NB4 (cell line): ENCODE measurements around the gene MYLIP.

Experiments
- DNase-seq: peaks from one replicate; pipeline ENCODE4 v3.0.0; 2010; ENCODE audit warnings: low read depth
- H3K4me3 ChIP-seq: one replicate; pipeline ENCODE4 v1.5.1; 2011; ENCODE audit warnings: mild to moderate bottlenecking, low read depth, low read length, moderate library complexity
- MYC ChIP-seq: IDR thresholded peaks from 2 replicates; pipeline ENCODE4 v1.6.1; 2011; ENCODE audit warnings: low read depth, low read length
- POLR2A ChIP-seq: IDR thresholded peaks from 2 replicates; pipeline ENCODE4 v1.6.1; 2011; ENCODE audit warnings: mild to moderate bottlenecking; ENCODE audit not compliant: insufficient read length; ENCODE audit errors: extremely low read depth
- TF ChIP-seq, protein P1 (sequence below): IDR thresholded peaks from 2 replicates; pipeline ENCODE4 v1.6.1; 2011; ENCODE audit warnings: low read depth, low read length
- TF ChIP-seq, protein P2 (sequence below): IDR thresholded peaks from one replicate; pipeline ENCODE4 v1.5.1; 2012; ENCODE audit warnings: low read depth, low read length

MYLIP gene

DNA sequence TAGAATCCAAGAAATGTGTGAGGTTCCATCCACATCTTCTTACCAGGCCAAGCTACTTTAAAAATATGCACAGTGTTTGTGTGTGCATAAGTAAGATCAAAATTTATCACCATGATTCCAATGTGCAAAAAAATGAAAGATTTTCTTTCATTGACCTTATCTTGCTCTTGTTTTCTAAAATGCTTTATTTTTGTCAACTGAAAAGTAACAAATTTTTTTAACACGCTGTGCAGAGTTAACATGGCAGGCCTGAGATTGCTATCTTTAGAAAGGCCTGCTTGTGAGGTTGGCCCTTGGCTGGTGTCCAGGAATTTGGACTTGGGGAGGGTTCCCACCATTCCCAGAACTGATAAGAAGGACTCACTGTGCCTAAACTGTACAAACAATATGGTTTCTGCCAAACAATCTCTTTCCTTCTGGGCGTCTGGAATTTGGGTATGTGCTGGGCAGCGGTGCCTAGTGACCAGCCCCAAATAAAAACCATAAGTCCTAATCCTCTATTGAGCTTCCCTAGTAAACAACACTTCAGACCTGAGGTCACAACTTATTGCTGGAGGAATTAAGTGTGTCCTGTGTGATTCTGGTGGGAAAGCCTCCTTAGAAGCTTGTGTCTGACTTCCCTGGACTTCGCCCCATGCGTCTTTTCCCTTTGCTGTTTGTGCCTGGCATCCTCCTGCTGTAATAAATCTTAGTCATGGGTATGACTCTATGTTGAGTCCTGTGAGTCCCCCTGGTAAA, 19.8 kb upstream of the MYLIP start:
- DNase-seq, result no peak
- TF ChIP-seq POLR2A (no peak), MYC (no peak)
- TF ChIP-seq, protein P1, sequence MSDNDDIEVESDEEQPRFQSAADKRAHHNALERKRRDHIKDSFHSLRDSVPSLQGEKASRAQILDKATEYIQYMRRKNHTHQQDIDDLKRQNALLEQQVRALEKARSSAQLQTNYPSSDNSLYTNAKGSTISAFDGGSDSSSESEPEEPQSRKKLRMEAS, result no peak
- TF ChIP-seq, protein P2, sequence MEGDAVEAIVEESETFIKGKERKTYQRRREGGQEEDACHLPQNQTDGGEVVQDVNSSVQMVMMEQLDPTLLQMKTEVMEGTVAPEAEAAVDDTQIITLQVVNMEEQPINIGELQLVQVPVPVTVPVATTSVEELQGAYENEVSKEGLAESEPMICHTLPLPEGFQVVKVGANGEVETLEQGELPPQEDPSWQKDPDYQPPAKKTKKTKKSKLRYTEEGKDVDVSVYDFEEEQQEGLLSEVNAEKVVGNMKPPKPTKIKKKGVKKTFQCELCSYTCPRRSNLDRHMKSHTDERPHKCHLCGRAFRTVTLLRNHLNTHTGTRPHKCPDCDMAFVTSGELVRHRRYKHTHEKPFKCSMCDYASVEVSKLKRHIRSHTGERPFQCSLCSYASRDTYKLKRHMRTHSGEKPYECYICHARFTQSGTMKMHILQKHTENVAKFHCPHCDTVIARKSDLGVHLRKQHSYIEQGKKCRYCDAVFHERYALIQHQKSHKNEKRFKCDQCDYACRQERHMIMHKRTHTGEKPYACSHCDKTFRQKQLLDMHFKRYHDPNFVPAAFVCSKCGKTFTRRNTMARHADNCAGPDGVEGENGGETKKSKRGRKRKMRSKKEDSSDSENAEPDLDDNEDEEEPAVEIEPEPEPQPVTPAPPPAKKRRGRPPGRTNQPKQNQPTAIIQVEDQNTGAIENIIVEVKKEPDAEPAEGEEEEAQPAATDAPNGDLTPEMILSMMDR, result no peak
- no peak overlapping the region for H3K4me3 ChIP-seq

DNA sequence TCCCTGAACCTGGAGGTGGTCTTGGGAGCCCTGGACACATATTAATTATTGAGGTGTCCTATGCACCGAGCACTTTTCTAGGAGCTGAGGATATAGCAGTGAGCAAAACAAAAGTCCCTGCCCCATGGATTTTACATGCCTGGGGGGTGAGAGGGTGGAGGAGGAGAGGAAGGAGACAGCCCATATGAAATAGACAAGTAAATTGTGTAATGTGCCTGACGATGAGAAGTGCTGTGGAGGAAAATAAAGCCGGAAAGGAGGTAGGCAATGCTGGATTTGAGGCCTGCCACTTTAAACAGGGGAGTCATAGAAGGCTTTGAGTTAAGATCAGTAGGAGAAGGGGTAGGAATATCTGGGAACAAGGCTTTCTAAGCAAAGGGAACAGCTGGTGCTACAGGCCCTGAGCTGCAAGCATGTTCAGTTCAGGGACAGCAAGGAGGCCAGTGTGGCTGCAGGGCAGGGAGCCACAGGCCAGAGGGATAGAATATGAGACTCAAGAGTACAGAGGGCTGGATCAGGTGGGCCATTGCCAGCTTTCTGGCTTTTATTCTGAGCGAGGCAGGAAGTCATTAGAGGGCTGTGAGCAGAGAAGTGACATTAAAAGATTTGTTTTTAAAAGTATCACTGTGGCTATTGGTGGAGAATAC, 19.1 kb upstream of the MYLIP start:
- TF ChIP-seq, protein P2, result no peak
- no peak for TF ChIP-seq MYC
- TF ChIP-seq, protein P1, result no peak
- no peak for TF ChIP-seq POLR2A
- no peak for DNase-seq
- H3K4me3 ChIP-seq, result no peak overlapping the region

DNA sequence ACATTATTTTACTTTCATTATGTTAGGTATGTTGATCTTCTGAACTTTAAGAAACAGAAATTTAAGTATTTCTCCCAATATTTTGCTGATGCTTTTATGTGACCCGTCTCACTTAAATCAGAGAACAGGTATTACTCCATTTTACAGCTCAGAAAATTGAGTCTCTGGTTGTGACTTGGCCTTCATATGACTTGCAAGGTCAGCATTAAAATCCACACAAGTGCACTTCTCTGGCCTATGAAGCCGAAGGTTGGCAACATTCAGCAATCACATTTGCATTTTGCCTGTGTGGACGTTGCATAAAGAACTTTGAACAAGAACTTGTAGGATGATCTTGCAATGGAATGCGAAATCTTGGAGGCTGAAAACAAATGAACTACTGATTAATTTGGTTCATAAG, 10.1 kb upstream of the MYLIP start:
- TF ChIP-seq, protein P1, result no peak
- TF ChIP-seq POLR2A (no peak), MYC (no peak)
- TF ChIP-seq, protein P2, result no peak
- DNase-seq, result no peak
- H3K4me3 ChIP-seq, result no peak overlapping the region

DNA sequence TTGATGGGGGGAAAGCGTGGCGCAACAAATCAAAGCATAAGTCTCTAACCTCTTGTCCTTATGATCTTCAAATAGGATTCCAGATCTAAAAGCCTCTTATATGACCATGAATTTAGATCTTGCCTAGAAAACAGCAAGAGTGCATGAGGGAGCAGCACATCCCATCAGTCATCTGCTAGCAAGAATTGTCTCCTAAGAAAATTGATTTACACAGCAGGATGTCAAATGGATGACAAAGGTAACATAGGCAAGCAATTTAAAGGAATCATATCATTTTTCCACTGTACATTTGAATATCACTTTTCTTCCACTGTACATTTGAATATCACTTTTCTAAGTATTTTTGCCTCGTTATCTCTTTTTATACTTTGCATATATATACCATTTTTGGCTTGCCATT, 7.5 kb upstream of the MYLIP start:
- no peak for DNase-seq
- no peak overlapping the region for H3K4me3 ChIP-seq
- TF ChIP-seq, protein P2, result no peak
- TF ChIP-seq MYC (no peak), POLR2A (no peak)
- TF ChIP-seq, protein P1, result no peak

DNA sequence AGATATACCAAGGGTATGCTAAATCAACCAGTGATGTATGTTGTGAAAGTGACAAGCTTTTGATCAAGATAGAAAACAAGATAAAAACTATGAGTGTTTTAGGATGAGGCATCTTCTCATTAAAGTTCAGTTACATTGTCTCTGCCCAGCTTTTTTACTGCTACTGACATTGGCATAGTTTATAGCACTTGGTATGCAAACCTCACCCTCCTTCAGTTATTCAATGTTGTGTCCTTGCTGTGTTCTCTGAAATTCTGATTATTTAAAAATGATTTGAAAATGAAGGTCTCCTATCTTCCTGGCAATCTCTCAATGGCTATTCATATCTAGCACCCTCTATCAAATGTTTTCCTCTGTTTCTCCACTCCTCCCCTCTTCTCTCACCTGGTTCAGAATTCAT, 6.7 kb upstream of the MYLIP start:
- H3K4me3 ChIP-seq, result no peak overlapping the region
- DNase-seq, result no peak
- TF ChIP-seq, protein P1, result no peak
- TF ChIP-seq, protein P2, result no peak
- TF ChIP-seq POLR2A, result no peak
- TF ChIP-seq MYC, result no peak
